PFSK-1 (cell line): ENCODE data around the gene CAPN5.

Experiments
- REST ChIP-seq, 2 experiments: IDR thresholded peaks; 2 replicates each; pipeline versions ENCODE4 v1.6.1 to v1.8.0; 2011 to 2012; ENCODE audit warnings: low read depth in 2 of 2, low read length in 2 of 2, control low read depth in 1 of 2, inconsistent platforms in 1 of 2, mild to moderate bottlenecking in 1 of 2, moderate library complexity in 1 of 2; ENCODE audit not compliant: insufficient read depth in 1 of 2
- SIN3A ChIP-seq: IDR thresholded peaks from 2 replicates; pipeline ENCODE4 v1.6.1; 2012; ENCODE audit warnings: mild to moderate bottlenecking, low read length, moderate library complexity, borderline replicate concordance; ENCODE audit not compliant: insufficient read depth

GRCh38 chr11:77126861-77127234 lies 60.1 kb downstream of the CAPN5 start:
- TF ChIP-seq SIN3A (no peak), REST (IDR thresholded peaks at IDR 0.05; ENCODE audit: insufficient read depth in 1 of 2, low read depth in 2 of 2, low read length in 2 of 2) (no peak)
